HEK293 (cell line): Measurements from ENCODE around the gene HMG20A.

ENCODE experiments used
- CTCF ChIA-PET: fragments of 350-600 bp; formaldehyde crosslinking; extraction: SDS; loops from one replicate; lab custom pipeline; 2021; ENCODE audit warnings: antibody characterized with exemption; lab: Yijun Ruan, JAX
- POLR2A ChIA-PET: fragments of 300-600 bp; formaldehyde crosslinking; extraction: SDS; loops from one replicate; lab custom pipeline; 2020; ENCODE audit warnings: antibody characterized with exemption, inconsistent platforms; lab: Yijun Ruan, JAX
- H3K27ac ChIP-seq: fragments of 200-500 bp; sonication (Bioruptor generic); 2 replicates; pipeline ENCODE4 v1.5.1; 2014; ENCODE audit warnings: low read depth, low read length, control low read depth, inconsistent platforms; ENCODE audit errors: extremely low read depth
- H3K36me3 ChIP-seq, 2 experiments: fragments of 200-500 bp in 1 of 2; sonication (Bioruptor generic) in 1 of 2; 1 replicate in 1 of 2; 2 replicates in 1 of 2; pipeline ENCODE4 v1.5.1; 2014 to 2017; ENCODE audit warnings: inconsistent platforms in 2 of 2, low read length in 2 of 2; ENCODE audit not compliant: control insufficient read depth in 2 of 2, insufficient read depth in 1 of 2
- H3K4me1 ChIP-seq: fragments of 200-500 bp; sonication (Bioruptor generic); 2 replicates; pipeline ENCODE4 v1.5.1; 2014; ENCODE audit warnings: mild to moderate bottlenecking, low read length, inconsistent platforms; ENCODE audit not compliant: control insufficient read depth, insufficient read depth
- H3K4me3 ChIP-seq: 2 replicates; pipeline ENCODE4 v1.5.1; 2011; ENCODE audit warnings: low read depth, mild to moderate bottlenecking, control low read depth, low read length, moderate library complexity
- H3K9me3 ChIP-seq: fragments of 200-500 bp; sonication (Bioruptor generic); 2 replicates; pipeline ENCODE4 v1.5.1; 2014; ENCODE audit warnings: low read depth, low read length, inconsistent platforms; ENCODE audit not compliant: control insufficient read depth, insufficient read depth
- KLF1 ChIP-seq: fragments of 450-650 bp; formaldehyde crosslinking; IDR thresholded peaks from 2 replicates; pipeline ENCODE4 v1.5.1; 2016; ENCODE audit warnings: missing biosample characterization, missing genetic modification characterization
- MYNN ChIP-seq: fragments of 450-650 bp; formaldehyde crosslinking; IDR thresholded peaks from 2 replicates; pipeline ENCODE4 v1.5.1; 2016; ENCODE audit warnings: missing biosample characterization, missing genetic modification characterization, borderline replicate concordance
- OSR2 ChIP-seq: fragments of 450-650 bp; formaldehyde crosslinking; IDR thresholded peaks from 2 replicates; pipeline ENCODE4 v1.5.1; 2016; ENCODE audit warnings: missing biosample characterization, missing genetic modification characterization
- OVOL3 ChIP-seq: fragments of 450-650 bp; formaldehyde crosslinking; IDR thresholded peaks from 2 replicates; pipeline ENCODE4 v1.5.1; 2016; ENCODE audit warnings: missing biosample characterization, missing genetic modification characterization
- PATZ1 ChIP-seq: fragments of 450-650 bp; formaldehyde crosslinking; IDR thresholded peaks from 2 replicates; pipeline ENCODE4 v1.5.1; 2016; ENCODE audit warnings: missing biosample characterization, missing genetic modification characterization
- ZBTB48 ChIP-seq: fragments of 450-650 bp; formaldehyde crosslinking; IDR thresholded peaks from 2 replicates; pipeline ENCODE4 v1.5.1; 2016; ENCODE audit warnings: missing biosample characterization, missing genetic modification characterization
- ZFHX2 ChIP-seq: fragments of 450-650 bp; formaldehyde crosslinking; conservative IDR thresholded peaks from 2 replicates; pipeline ENCODE4 v1.5.1; 2016; ENCODE audit warnings: missing biosample characterization, missing genetic modification characterization
- ZNF214 ChIP-seq: fragments of 450-650 bp; formaldehyde crosslinking; IDR thresholded peaks from 2 replicates; pipeline ENCODE4 v1.5.1; 2017; ENCODE audit warnings: missing biosample characterization, mild to moderate bottlenecking, missing genetic modification characterization, borderline replicate concordance
- ZNF335 ChIP-seq: fragments of 450-650 bp; formaldehyde crosslinking; conservative IDR thresholded peaks from 2 replicates; pipeline ENCODE4 v1.5.1; 2016; ENCODE audit warnings: missing biosample characterization, missing genetic modification characterization
- ZNF544 ChIP-seq: fragments of 450-650 bp; formaldehyde crosslinking; IDR thresholded peaks from 2 replicates; pipeline ENCODE4 v1.5.0; 2017; ENCODE audit warnings: missing biosample characterization, missing genetic modification characterization
- ZNF549 ChIP-seq: fragments of 450-650 bp; IDR thresholded peaks from 2 replicates; pipeline ENCODE4 v1.5.1; 2018; ENCODE audit warnings: missing biosample characterization, missing genetic modification characterization, mild to moderate bottlenecking, inconsistent platforms, moderate library complexity
- ZNF600 ChIP-seq: fragments of 450-650 bp; formaldehyde crosslinking; IDR thresholded peaks from 2 replicates; pipeline ENCODE4 v1.5.1; 2016; ENCODE audit warnings: missing biosample characterization, missing genetic modification characterization
- ZNF629 ChIP-seq: fragments of 450-650 bp; formaldehyde crosslinking; IDR thresholded peaks from 2 replicates; pipeline ENCODE4 v1.5.1; 2017; ENCODE audit warnings: missing biosample characterization, missing genetic modification characterization
- ZNF785 ChIP-seq: fragments of 450-650 bp; formaldehyde crosslinking; IDR thresholded peaks from 2 replicates; pipeline ENCODE4 v1.5.1; 2016; ENCODE audit warnings: missing biosample characterization, missing genetic modification characterization
- TF ChIP-seq, protein P1 (sequence below): fragments of 450-650 bp; formaldehyde crosslinking; IDR thresholded peaks from 2 replicates; pipeline ENCODE4 v1.5.1; 2017; ENCODE audit warnings: missing biosample characterization, missing genetic modification characterization
- TF ChIP-seq, protein P2 (sequence below): fragments of 450-650 bp; formaldehyde crosslinking; IDR thresholded peaks from 2 replicates; pipeline ENCODE4 v1.5.1; 2016; ENCODE audit warnings: missing biosample characterization, missing genetic modification characterization, borderline replicate concordance

HMG20A gene

DNA sequence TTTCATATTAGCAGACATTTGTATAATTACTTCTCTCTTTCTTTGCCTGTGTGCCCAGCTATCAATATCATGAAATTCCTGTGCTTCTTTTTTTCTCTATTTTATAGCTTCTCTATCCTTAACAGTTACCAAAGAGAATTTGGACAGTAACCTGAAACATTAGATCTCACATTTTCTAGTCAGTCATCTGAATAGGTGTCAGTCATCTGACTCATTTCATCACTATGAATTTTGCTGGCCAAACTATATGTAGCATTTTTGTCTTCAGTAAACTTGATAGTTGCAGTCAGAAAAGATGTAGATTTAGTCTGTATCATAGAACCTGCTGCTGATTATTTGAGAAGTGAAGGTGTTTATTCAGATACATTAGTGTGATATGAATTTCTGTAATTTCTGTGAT, 52.6 kb downstream of the HMG20A start (continued):
- no peak for TF ChIP-seq ZNF600 (tag by site-specific recombination)

DNA sequence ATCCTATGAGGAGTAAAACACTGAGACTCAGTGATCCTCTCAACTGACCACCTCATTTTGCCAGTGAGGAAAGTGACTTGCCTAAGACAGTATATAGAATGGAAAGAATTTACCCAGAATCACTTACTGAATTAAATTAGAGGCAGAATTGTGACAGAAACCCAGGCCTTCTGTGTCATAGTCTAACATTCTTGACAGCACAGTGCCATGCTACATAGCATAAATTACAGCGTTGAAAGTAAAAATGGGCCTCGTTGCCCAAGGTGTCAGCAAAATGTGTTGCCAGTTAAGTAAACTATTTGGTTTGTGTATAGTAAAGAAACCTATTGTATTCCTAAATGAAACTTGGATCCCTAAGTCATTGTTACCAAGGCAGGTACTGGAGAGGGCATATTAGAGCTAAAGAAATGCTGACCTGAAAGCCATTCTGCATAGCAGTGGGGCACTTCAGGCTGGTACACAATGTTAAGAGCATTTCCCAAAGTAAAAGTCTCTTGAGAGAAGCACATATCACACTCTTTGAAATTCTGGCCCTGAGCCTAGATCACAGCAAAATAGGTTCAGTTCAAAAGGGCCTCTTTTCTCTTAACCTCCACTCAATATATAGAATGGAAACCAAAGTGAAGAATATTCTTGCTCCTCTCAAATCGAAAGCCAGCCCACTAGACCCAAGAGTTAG, 53.8 kb downstream of the HMG20A start:
- Histone ChIP-seq H3K27ac (no peak overlapping the region), H3K9me3 (no peaks in the 10 kb centered on the region), H3K4me3 (no peak overlapping the region), H3K36me3 (peaks cover 52 to 61% of the 10 kb centered on the region in 2 experiments), H3K4me1 (peaks cover 19% of the 10 kb centered on the region)
- no peak for TF ChIP-seq ZNF544 (tag by site-specific recombination)
- TF ChIP-seq ZNF629 (tag by site-specific recombination), result no peak
- peak; percentile 82 for TF ChIP-seq MYNN (tag by site-specific recombination)
- TF ChIP-seq ZNF214, result no peak
- no peak for TF ChIP-seq ZFHX2 (tag by site-specific recombination)
- POLR2A ChIA-PET, result no interaction called here
- CTCF ChIA-PET, result interaction anchor here (1.0 kb wide), 1 partner anchor 23 kb away, joined by 3 read pairs; no protein-coding TSS in a partner anchor

- POLR2A ChIA-PET, result no interaction called here
- no peak for TF ChIP-seq ZNF549
- TF ChIP-seq, protein P1, sequence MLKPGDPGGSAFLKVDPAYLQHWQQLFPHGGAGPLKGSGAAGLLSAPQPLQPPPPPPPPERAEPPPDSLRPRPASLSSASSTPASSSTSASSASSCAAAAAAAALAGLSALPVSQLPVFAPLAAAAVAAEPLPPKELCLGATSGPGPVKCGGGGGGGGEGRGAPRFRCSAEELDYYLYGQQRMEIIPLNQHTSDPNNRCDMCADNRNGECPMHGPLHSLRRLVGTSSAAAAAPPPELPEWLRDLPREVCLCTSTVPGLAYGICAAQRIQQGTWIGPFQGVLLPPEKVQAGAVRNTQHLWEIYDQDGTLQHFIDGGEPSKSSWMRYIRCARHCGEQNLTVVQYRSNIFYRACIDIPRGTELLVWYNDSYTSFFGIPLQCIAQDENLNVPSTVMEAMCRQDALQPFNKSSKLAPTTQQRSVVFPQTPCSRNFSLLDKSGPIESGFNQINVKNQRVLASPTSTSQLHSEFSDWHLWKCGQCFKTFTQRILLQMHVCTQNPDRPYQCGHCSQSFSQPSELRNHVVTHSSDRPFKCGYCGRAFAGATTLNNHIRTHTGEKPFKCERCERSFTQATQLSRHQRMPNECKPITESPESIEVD (tag by site-specific recombination), result 0 out of 2 replicates have a peak, but pooled peaks have one; percentile 38
- Histone ChIP-seq H3K4me1 (peaks cover 18% of the 10 kb centered on the region), H3K9me3 (no peaks in the 10 kb centered on the region), H3K4me3 (no peak overlapping the region), H3K36me3 (peaks cover 54 to 63% of the 10 kb centered on the region in 2 experiments), H3K27ac (peak overlapping the region; percentile 5; the same call in 1 of the 2 replicates)
- CTCF ChIA-PET, result interaction anchor here (0.9 to 1.0 kb wide), 2 partner anchors 22 to 357 kb away, joined by 3 read pairs; no protein-coding TSS in a partner anchor
Observed at GRCh38 chr15:77475001-77475400, 54.3 kb downstream of the HMG20A start.

GRCh38 chr15:77475898-77476297, 55.2 kb downstream of the HMG20A start:
- H3K9me3 ChIP-seq, result no peaks in the 10 kb centered on the region
- H3K4me1 ChIP-seq, result peaks cover 14% of the 10 kb centered on the region
- no peak overlapping the region for H3K4me3 ChIP-seq
- peaks cover 56 to 66% of the 10 kb centered on the region in 2 experiments for H3K36me3 ChIP-seq
- no peak for TF ChIP-seq ZBTB48
- TF ChIP-seq, protein P2, sequence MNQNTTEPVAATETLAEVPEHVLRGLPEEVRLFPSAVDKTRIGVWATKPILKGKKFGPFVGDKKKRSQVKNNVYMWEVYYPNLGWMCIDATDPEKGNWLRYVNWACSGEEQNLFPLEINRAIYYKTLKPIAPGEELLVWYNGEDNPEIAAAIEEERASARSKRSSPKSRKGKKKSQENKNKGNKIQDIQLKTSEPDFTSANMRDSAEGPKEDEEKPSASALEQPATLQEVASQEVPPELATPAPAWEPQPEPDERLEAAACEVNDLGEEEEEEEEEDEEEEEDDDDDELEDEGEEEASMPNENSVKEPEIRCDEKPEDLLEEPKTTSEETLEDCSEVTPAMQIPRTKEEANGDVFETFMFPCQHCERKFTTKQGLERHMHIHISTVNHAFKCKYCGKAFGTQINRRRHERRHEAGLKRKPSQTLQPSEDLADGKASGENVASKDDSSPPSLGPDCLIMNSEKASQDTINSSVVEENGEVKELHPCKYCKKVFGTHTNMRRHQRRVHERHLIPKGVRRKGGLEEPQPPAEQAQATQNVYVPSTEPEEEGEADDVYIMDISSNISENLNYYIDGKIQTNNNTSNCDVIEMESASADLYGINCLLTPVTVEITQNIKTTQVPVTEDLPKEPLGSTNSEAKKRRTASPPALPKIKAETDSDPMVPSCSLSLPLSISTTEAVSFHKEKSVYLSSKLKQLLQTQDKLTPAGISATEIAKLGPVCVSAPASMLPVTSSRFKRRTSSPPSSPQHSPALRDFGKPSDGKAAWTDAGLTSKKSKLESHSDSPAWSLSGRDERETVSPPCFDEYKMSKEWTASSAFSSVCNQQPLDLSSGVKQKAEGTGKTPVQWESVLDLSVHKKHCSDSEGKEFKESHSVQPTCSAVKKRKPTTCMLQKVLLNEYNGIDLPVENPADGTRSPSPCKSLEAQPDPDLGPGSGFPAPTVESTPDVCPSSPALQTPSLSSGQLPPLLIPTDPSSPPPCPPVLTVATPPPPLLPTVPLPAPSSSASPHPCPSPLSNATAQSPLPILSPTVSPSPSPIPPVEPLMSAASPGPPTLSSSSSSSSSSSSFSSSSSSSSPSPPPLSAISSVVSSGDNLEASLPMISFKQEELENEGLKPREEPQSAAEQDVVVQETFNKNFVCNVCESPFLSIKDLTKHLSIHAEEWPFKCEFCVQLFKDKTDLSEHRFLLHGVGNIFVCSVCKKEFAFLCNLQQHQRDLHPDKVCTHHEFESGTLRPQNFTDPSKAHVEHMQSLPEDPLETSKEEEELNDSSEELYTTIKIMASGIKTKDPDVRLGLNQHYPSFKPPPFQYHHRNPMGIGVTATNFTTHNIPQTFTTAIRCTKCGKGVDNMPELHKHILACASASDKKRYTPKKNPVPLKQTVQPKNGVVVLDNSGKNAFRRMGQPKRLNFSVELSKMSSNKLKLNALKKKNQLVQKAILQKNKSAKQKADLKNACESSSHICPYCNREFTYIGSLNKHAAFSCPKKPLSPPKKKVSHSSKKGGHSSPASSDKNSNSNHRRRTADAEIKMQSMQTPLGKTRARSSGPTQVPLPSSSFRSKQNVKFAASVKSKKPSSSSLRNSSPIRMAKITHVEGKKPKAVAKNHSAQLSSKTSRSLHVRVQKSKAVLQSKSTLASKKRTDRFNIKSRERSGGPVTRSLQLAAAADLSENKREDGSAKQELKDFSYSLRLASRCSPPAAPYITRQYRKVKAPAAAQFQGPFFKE, result no peak
- peak; percentile 63; the same call in 1 of the 2 replicates for TF ChIP-seq ZNF335 (tag by site-specific recombination)
- peak; percentile 75; the same call in 1 of the 2 replicates for TF ChIP-seq OVOL3 (tag by site-specific recombination)
- TF ChIP-seq OSR2 (tag by site-specific recombination), result peak; percentile 68
- no peak for TF ChIP-seq ZNF785 (tag by site-specific recombination)
- TF ChIP-seq PATZ1 (tag by site-specific recombination), result no peak
- TF ChIP-seq KLF1, result no peak
- TF ChIP-seq, all 188 proteins: peak for 3
- POLR2A ChIA-PET, result no interaction called here
- CTCF ChIA-PET, result interaction anchor here (0.9 to 1.0 kb wide), 2 partner anchors 356 to 358 kb away, joined by 3 to 4 read pairs; no protein-coding TSS in a partner anchor
- no peak overlapping the region for H3K27ac ChIP-seq
